HepG2 (cell line): ENCODE results near the gene WNT10A. TPM values are rescaled to one million over a fixed set of nuclear protein-coding genes. Genes with fewer than 3 reads are reported as not detected.

Source experiments
- CSRNP1 ChIP-seq: sonication (generic); formaldehyde crosslinking; IDR thresholded peaks from 2 replicates; pipeline ENCODE4 v1.8.1; 2023; ENCODE audit warnings: mild to moderate bottlenecking, missing genetic modification reagents
- KLF12 ChIP-seq: sonication (generic); formaldehyde crosslinking; IDR thresholded peaks from 2 replicates; pipeline ENCODE4 v1.4.0; 2020; ENCODE audit warnings: missing genetic modification reagents, borderline replicate concordance
- MIER3 ChIP-seq: IDR thresholded peaks from 2 replicates; pipeline ENCODE4 v1.6.1; 2016; ENCODE audit warnings: missing compliant biosample characterization, borderline replicate concordance
- REL ChIP-seq: sonication (generic); formaldehyde crosslinking; conservative IDR thresholded peaks from 2 replicates; pipeline ENCODE4 v1.8.0; 2022; ENCODE audit warnings: mild to moderate bottlenecking, missing genetic modification reagents, moderate library complexity
- SAP130 ChIP-seq: IDR thresholded peaks from 2 replicates; pipeline ENCODE4 v1.6.1; 2016; ENCODE audit warnings: low read depth
- TMF1 ChIP-seq: sonication (generic); formaldehyde crosslinking; IDR thresholded peaks from 2 replicates; pipeline ENCODE4 v1.8.1; 2022; ENCODE audit warnings: low read depth, missing genetic modification reagents
- TOE1 ChIP-seq: sonication (generic); formaldehyde crosslinking; IDR thresholded peaks from 2 replicates; pipeline ENCODE4 v1.4.0; 2020; ENCODE audit warnings: mild to moderate bottlenecking, missing genetic modification reagents
- ZNF256 ChIP-seq: sonication (generic); formaldehyde crosslinking; conservative IDR thresholded peaks from 2 replicates; pipeline ENCODE4 v1.4.0; 2020; ENCODE audit warnings: missing genetic modification reagents
- ZNF318 ChIP-seq: sonication (generic); formaldehyde crosslinking; IDR thresholded peaks from 2 replicates; pipeline ENCODE4 v1.4.0; 2020; ENCODE audit warnings: mild to moderate bottlenecking, missing genetic modification reagents
- ZNF646 ChIP-seq: sonication (generic); formaldehyde crosslinking; IDR thresholded peaks from 2 replicates; pipeline ENCODE4 v1.9.0; 2021; ENCODE audit warnings: mild to moderate bottlenecking, missing genetic modification reagents
- polyA plus RNA-seq, 8 experiments: library from polyadenylated mRNA; depleted of rRNA in 3 of 8; stranded (reverse) in 7 of 8; unstranded in 1 of 8; fragments of >200 nt; fragmentation: Illumina TruSeq in 4 of 8; extraction: Trizol in 4 of 8; gene quantifications; 2 replicates each; pipeline versions ENCODE4 v1.2.1 to v1.2.3, GENCODE V29; 2011 to 2016; ENCODE audit warnings: low read depth in 4 of 8, missing spikeins in 1 of 8, mixed read lengths in 1 of 8; ENCODE audit not compliant: insufficient read depth in 1 of 8
- total RNA-seq, 5 experiments: library from RNA; depleted of rRNA; stranded (reverse); fragments of >200 nt; fragmentation: Illumina TruSeq; extraction: Trizol; gene quantifications; 2 replicates each; pipeline ENCODE4 v1.2.3, GENCODE V29; 2016; ENCODE audit warnings: low read depth in 1 of 5

Gene WNT10A
- total and polyA plus RNA-seq, 2 of the 13 experiments (the other 11 are each of a cell fraction or from before 2014, with no cell fraction given): 0.03 TPM; not detected in 1

- TF ChIP-seq MIER3 (CRISPR knock-in tag) (peak; percentile 68; the same call in 1 of the 2 replicates), ZNF646 (no peak), TMF1 (CRISPR knock-in tag) (peak; percentile 58; the same call in 1 of the 2 replicates), SAP130 (CRISPR knock-in tag) (peak; percentile 98), KLF12 (CRISPR knock-in tag) (peak; percentile 71), ZNF318 (CRISPR knock-in tag) (peak; percentile 60; the same call in 1 of the 2 replicates), REL (CRISPR knock-in tag) (no peak), TOE1 (CRISPR knock-in tag) (no peak), ZNF256 (CRISPR knock-in tag) (no peak), CSRNP1 (CRISPR knock-in tag) (peak; percentile 98)
Measured at GRCh38 chr2:218908721-218909619, 28.3 kb downstream of the WNT10A start (continued).
